NCI-H748 treated with DMSO at 0.1 percent for 48 hours (cell line): Measurements from ENCODE around the gene CNPPD1.
A peak's percentile ranks its signal among the peaks of the same experiment; 100 is the strongest.

ENCODE experiments used
- DNase-seq: peaks from one replicate; lab custom pipeline; 2025; lab: John Stamatoyannopoulos, UW

CNPPD1 gene

GRCh38 chr2:219179601-219180465, 3.1 kb upstream of the CNPPD1 start:
- no peak for DNase-seq

- no peak for DNase-seq
Measured at GRCh38 chr2:219178377-219179175, 1.9 kb upstream of the CNPPD1 start.

GRCh38 chr2:219177552-219178376, 1.0 kb upstream of the CNPPD1 start, which contains the start of gene RETREG2:
TSS of gene RETREG2 (plus strand) at chr2:219178275. CDS start at chr2:219178353, 78 bp downstream.
- DNase-seq = peak; percentile 85

GRCh38 chr2:219175928-219176817, 552 bp downstream of the CNPPD1 start:
- no peak for DNase-seq

GRCh38 chr2:219175486-219175885, 1.2 kb downstream of the CNPPD1 start:
- no peak for DNase-seq

GRCh38 chr2:219174801-219175200, 1.9 kb downstream of the CNPPD1 start:
- no peak for DNase-seq

GRCh38 chr2:219174146-219174545, 2.6 kb downstream of the CNPPD1 start:
- no peak for DNase-seq

GRCh38 chr2:219173176-219173575, 3.5 kb downstream of the CNPPD1 start:
- DNase-seq = no peak

GRCh38 chr2:219172231-219173154, 4.2 kb downstream of the CNPPD1 start:
- no peak for DNase-seq

- DNase-seq = peak; percentile 28
Measured at GRCh38 chr2:219171231-219171651, 5.5 kb downstream of the CNPPD1 start.

GRCh38 chr2:219169930-219170654, 6.6 kb downstream of the CNPPD1 start, which contains the start of gene SLC23A3:
TSS of gene SLC23A3 (minus strand) at chr2:219170029. CDS start at chr2:219169984, 45 bp downstream.
- no peak for DNase-seq

GRCh38 chr2:219168932-219169331, 7.8 kb downstream of the CNPPD1 start:
- DNase-seq = no peak

- no peak for DNase-seq
Measured at GRCh38 chr2:219168526-219168925, 8.2 kb downstream of the CNPPD1 start.

GRCh38 chr2:219167997-219168396, 8.7 kb downstream of the CNPPD1 start:
- no peak for DNase-seq

GRCh38 chr2:219165058-219165911, 11.4 kb downstream of the CNPPD1 start:
- no peak for DNase-seq

- DNase-seq = no peak
Measured at GRCh38 chr2:219163156-219163555, 13.6 kb downstream of the CNPPD1 start.

- no peak for DNase-seq
Measured at GRCh38 chr2:219161097-219161496, 15.6 kb downstream of the CNPPD1 start.
